GM18909 (cell line): ENCODE measurements around the gene MBD2.
"Not testable (repeated sequence)": the region's sequence is repeated elsewhere in the genome, so short reads cannot be mapped to it uniquely, and the experiment has no call there.

Source experiments
- ATAC-seq: cut with Tn5 transposase; IDR thresholded peaks from one replicate; pipeline ENCODE4 v1.9.1; 2021; ENCODE audit warnings: mild to moderate bottlenecking; ENCODE audit not compliant: unreplicated experiment, poor library complexity

The MBD2 gene

GRCh38 chr18:54155412-54155811 is 69.1 kb downstream of the MBD2 start:
- no peak for ATAC-seq

DNA sequence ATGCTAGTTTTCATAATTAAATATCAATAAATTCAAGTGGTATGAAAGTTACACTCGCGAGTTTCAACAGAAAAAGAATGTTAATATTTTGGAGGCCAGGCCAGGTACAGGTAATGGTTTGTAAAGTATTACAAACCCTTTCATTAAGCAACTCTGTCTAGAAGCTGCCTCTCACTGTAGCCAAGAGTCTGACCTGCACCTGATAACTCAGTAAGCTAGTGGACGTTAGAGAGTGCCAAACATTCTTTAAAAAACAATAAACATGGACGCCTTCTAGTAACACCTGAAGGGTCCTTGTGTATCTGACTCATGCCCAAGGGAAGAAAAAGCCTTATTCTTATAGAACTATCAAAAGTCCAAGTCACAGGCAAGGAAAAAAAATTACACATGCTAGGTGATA is 70.2 kb downstream of the MBD2 start:
- ATAC-seq, result no peak

DNA sequence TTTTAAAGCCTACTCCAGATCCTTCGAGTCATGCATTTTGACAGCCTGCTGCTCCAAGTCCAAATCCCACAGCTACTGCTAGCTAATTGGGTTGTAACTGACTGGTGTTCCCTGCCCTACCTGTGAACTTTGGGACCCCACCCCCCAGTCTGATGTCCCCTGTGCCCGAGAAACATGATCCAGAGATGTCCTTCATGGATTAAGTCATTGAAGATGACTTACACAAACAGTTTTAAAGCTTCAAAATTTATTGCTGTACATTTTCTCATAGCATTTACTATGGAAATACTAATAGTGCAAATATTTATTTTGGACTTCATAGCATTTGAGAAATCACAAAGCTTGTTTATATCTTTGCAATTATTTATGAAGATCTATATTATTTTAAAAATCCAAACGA is 73.1 kb downstream of the MBD2 start:
- no peak for ATAC-seq

DNA sequence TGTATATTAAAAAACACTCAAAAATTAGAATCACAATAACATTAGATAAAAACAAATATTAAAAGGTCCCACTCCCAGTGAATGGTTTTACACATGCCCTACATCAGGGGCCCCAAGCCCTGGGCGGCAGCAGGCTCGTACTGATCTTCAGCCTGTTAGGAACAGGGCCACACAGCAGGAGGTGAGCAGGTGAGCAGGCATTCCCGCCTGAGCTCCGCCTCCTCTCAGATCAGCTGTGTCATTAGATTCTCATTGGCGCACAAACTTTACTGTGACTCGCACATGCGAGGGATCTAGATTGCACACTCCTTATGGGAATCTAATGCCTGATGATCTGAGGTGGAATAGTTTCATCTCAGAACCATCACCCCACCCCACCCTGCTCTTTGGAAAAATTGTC is 74.2 kb downstream of the MBD2 start:
- no peak for ATAC-seq

DNA sequence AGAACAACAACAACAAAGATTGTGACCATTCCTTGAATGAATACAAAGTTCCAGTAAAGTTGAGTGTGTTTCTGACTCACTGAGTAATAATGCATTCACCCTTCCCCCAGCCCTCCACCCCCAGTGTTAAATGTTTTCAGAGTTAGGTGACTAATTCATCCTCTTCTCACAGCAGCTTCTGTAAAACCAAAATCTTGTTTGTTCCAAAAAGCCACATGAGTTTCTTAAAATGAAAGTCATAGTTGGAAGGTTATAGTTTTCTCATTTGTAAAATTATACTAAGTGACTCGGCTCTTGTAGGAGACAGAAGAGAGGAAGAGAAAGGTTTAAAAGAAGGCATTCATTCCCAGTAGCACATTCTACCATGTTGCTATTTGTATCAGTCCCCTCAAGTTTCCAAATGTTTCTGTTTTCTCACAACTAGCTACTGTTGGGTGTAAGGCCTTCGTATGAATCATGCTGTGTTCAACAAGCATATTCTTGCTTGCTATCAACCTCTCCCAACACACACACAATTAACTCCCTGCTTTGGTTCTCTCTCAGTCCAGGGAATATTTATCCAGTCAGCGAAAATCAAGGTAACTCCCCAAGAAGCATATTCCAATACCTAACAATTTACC is 75.3 kb downstream of the MBD2 start:
- peak; percentile 56 for ATAC-seq

DNA sequence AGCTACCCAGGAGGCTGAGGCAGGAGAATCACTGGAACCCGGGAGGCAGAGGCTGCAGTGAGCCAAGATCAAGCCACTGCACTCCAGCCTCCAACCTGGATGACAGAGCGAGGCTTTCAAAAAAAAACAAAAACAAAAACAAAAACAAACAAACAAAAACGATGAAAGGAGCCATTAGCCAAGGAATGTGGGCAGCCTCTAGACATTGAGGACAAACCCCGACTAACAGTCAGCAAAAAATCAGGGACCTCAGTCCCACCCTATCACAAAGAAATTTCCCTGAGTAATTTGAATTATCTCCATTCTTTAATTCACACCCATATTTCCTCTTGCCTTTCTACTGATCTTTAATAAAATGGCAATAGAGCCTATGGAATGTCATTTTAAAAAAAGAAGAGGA is 75.8 kb downstream of the MBD2 start:
- ATAC-seq, result no peak

DNA sequence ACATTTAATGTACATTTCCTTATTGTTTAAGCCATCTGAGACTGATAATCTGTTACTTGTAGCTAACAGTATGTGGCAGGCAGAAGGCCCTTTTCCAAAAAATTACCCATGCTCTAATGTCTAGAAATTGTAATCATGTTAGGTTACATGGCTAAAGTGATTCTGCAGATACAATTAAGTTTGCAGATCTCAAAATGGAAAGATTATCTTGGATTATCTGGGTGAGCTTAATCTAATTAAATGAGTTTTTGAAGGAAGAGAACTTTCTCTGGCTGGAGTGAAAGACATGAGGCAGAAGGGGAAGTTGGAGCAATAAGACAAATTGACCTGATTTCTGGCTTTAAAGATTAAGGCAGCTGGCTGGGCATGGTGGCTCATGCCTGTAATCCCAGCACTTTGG is 76.3 kb downstream of the MBD2 start:
- no peak for ATAC-seq

DNA sequence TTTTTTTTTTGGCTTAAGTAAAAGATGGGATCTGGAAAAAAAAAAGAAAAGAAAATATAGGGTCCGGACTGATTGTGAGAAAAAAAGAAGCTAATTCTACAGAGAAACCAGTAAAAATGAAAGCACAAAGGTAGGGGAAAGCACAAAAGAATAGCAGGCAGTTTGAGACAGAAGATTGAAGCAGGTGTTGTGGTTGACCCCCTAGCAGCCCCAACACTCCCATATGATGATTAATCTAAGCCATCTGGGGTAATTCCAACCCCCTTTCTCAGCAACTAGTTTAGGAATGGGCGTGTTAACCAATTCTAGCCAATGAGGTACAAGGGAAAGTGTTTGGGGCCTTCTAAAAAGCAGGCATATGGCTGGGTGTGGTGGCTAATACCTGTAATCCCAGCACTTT is 77.0 kb downstream of the MBD2 start:
- peak; percentile 91 for ATAC-seq

DNA sequence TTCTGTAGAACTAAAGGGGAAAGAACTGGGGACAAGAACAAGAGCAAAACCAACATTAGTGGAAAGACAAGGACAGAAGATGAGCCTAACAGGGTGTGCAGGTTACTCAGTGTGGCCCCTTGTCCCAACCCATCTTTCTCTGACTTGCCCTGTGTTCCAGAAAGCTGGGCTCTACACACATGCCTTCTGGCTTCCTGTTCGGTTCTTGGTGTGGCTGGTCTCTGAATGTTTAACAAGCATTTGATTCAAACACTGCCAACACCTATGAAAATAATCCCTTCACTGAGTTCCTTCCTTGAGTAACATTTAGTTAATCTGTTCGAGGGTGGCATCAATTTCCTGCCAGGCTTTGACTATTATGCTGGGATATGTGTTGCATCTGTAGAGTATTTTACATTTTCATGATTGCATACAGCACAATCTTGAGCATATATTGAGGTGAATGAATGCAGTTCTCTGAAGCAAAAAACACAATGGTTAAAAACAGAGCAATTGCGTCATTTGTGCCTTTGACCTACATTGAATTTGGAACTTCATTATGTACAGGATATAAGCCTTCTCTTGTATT is 83.3 kb downstream of the MBD2 start:
- ATAC-seq, result no peak

DNA sequence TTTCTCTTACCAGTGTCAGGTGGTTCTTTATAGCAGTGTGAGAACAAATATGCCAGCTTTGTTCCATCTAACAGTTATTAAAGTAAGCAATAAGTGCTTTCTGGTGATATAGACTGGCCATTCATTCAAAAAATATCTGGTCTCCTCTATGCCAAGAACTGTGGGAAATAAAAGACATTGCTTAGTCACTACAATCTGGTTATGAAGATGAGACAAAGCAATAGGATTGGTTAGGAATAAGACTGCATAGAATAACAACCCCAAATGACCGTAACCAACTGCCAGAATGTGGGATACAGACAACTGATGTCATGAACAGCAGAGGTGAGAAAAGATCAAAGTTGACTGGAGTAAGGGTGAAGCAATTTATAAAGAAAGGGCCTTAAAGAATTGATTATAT is 83.8 kb downstream of the MBD2 start:
- ATAC-seq, result no peak

GRCh38 chr18:54135216-54135615 is 89.3 kb downstream of the MBD2 start:
- ATAC-seq, result no peak

DNA sequence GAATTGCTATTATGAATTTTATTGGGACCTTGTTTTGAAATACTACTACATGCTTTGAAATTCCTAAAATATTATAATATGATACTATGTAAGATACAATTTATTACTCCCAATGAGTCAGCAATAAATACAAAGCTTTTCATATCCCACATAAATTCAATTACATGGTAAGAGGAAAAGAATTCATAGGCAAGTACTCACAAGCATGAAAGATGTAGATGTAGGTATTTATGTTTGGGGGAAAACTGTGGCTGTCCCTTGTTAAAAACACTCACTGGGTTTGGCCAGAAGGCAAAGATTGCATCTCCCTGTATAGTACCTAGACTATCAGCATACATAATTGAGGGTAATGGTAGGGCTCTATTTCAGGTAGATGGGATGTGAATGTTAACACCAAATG is 90.4 kb downstream of the MBD2 start:
- no peak for ATAC-seq

- ATAC-seq, result no peak
These were observed 93.8 kb downstream of the MBD2 start for GRCh38 chr18:54130631-54131030.

DNA sequence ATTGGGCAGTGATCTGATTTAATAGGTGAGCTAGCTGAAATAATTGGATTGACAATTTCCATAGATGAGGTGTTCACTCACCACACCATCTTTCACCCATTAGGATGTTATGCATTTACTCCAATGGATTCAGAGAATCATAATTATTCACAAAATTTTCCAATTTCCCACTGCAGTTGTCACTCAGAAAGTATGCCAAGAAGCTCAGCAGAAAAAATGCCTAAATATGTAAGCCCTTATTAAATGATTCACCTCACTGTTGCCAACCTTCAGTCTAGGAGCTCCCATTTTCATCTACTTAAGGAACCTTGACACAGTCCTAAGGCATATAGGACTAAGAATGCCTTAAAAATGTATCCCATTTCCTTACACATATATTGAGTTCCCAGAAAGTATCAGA is 94.3 kb downstream of the MBD2 start:
- ATAC-seq, result no peak

DNA sequence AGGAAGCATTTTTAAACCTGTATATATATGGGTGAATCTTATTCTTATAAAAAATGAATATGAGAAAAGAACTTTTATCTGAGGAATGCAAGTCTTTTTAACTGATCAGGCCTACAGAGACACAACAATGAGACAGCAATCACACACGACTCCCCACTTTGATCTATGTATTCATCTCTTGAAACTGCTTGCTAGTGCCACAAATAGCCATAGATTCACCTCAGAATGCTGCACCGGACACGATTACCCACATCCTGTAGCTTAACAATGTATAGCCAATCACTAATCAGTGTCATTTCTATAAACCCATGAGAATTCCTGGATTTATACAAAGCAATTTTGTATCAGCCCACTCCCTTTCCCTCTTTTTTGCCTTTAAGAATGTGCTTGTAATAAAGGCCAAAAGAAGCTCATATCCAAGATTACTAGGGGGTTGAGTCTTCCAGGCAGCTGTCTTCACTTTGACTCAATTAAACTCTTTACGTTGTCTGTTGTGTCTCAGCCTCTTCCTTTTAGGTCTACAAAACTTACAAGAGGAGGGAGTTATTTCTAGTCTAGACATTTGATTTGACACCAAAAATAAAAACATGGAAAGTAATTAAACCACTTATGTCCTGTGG is 94.9 kb downstream of the MBD2 start:
- ATAC-seq, result peak; percentile 87

GRCh38 chr18:54127759-54128378 is 96.6 kb downstream of the MBD2 start:
- peak; percentile 80 for ATAC-seq

DNA sequence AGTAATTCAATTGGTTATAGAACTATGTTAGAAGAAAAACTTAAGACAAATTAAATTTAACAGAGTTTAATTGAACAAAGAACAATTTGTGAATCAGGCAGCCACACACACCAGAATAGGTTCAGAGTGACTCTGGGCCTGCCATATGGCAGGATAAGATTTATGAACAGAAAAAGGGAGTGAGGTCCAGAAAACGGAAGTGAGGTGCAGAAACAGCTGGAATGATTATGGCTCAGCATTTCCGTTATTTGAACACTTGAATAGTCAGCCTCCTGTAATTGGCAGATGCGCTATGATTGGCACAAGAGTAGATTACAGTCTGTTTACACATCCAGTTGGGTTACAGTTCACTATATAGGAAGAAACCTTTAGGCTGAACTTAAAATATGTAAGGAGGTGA is 99.0 kb downstream of the MBD2 start:
- ATAC-seq, result no peak

GRCh38 chr18:54123720-54124440 is 100.6 kb downstream of the MBD2 start:
- not testable (repeated sequence) for ATAC-seq

DNA sequence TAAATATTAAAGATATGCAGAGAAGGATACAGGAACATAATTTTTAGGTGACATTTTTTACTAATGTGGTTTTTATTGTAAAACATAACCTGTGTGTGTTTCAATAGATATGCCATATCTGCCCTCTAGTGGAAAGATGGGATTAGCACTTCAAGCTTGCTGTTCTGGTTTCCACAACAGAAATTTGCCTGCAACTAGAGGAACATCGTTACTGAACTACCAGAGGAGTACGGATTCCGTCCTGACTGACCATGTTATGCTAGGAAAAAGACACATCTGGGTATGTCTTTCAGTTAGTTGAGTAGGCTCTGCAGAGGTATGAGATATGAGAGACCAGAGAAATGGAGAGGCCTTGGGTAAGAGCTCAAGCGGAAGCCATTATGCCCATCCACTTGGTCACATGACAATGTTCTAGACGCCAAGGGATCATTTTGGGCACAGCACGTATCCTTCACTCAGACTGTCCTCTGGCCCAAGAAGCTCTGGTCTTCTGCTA is 104.9 kb downstream of the MBD2 start:
- ATAC-seq, result peak; percentile 96

DNA sequence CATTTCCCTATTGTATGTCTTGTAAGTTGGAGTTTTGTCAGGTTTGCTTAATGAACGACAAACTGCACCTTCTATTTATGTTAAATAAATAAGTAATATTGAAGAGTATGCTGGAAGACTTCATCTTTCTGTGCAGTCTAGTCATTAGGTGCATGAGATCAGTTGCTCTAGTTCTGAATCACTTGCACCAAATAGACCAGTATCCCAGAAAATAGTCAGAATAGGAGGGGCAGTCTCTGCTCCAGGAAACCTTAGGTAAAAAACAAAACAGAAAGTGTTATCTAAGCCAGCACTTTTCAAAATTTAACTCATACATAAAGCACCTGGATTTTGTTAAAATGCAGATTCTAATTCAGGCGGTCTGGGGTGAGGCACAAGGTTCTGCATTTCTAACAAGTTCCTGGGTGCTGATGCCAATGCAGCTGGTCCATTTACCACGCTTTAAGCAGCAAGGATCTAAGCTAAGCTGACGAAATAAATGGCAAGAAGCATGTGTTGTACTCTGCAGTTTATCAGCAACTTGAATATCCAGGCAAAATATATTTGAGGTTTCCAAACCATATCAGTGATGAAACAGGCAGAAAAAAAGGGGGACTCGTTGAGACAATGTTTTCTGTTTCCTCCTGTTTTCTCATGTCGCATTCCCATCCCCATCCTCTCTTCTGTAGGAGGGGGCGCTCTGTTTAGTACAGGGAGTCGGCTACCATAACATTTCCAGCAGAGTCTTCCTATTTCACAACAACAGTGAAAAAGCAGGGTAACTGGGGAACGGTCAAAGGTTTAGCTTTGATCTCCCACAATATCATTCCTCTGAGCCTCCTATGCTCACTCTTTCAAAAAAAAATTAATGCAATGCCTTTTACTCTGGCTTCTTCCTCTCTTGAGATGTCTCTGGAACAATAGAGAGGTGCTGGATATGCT is 106.4 kb downstream of the MBD2 start:
- no peak for ATAC-seq
